Measurements from ENCODE around the gene TOM1. TPM values are rescaled to one million over a fixed set of nuclear protein-coding genes. Genes with fewer than 3 reads are reported as not detected.

TOM1 gene
- total and polyA plus RNA-seq, 3 donors from 2014 or later: 65.7 to 68.0 (median 66.2) TPM

- H3K4me3 ChIP-seq: no peak overlapping the region
- 77 to 86% methylated on average over 4 of the region's 4 CpGs for WGBS, 2 donors
- H3K36me3 ChIP-seq (ENCODE audit: low read depth, missing control alignments): no peaks in the 10 kb centered on the region
- peaks cover 6% of the 10 kb centered on the region for H3K4me1 ChIP-seq
- H3K9me3 ChIP-seq: no peaks in the 10 kb centered on the region
- H3K27ac ChIP-seq: no peak overlapping the region
- H3K27me3 ChIP-seq: no peaks in the 10 kb centered on the region
- intact Hi-C loops (cut with DNase I; ENCODE audit: low total_unique reads): loop anchor here (10.0 kb wide), 2 partner anchors 81 to 231 kb away; no protein-coding TSS in a partner anchor
- TF ChIP-seq POLR2A (IDR thresholded peaks at IDR 0.05) (no peak), CTCF (IDR thresholded peaks at IDR 0.05) (no peak)
- DNase-seq: no peak
These were observed 54.4 kb downstream of the TOM1 start for GRCh38 chr22:35354068-35354467.

DNA sequence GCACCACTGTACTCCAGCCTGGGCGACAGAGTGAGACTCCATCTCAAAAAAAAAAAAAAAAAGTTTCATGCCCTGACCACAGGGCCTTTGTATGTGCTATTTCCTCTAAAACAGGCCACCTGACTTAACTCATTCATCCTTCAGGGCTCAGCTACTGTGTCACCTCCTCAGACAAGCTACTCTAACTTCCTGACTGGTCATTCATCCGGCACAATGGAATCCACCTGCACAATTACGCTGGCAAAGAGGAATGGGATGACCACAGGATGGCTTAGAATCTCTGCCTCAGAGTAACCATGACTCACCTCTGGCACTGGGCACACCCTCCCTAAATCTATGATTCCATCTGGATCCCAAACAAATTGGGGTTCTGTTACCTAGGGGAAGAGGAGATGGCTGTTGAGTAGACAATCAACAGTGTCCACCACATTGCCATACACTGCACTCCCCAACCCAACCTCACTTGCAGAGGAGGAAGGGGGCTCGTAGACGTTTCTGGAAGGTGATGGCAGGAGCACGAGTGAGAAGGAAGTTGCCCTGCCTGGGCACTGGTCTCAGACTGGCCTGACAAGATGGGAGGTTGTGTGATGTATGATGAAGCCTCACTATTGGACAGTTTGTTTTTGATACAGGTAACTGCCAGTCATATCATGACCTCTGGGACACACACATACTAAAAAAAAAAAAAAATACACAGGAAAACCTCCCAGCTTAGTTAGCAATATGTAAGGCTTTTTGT, 58.4 kb downstream of the TOM1 start:
- intact Hi-C loops (cut with DNase I; ENCODE audit: low total_unique reads): loop anchor here (10.0 kb wide), 2 partner anchors 77 to 227 kb away; no protein-coding TSS in a partner anchor
- no peaks in the 10 kb centered on the region for H3K9me3 ChIP-seq
- H3K27me3 ChIP-seq: no peaks in the 10 kb centered on the region
- no peak overlapping the region for H3K27ac ChIP-seq
- WGBS, 2 donors: 76 to 84% methylated on average over 6 of the region's 6 CpGs
- no peaks in the 10 kb centered on the region for H3K36me3 ChIP-seq (ENCODE audit: low read depth, missing control alignments)
- H3K4me1 ChIP-seq: no peaks in the 10 kb centered on the region
- DNase-seq: no peak
- no peak for TF ChIP-seq CTCF (IDR thresholded peaks at IDR 0.05)
- no peak for TF ChIP-seq POLR2A (IDR thresholded peaks at IDR 0.05)
- H3K4me3 ChIP-seq: no peak overlapping the region

GRCh38 chr22:35359380-35360065, 59.8 kb downstream of the TOM1 start:
- no peaks in the 10 kb centered on the region for H3K27me3 ChIP-seq
- TF ChIP-seq POLR2A (IDR thresholded peaks at IDR 0.05): no peak
- TF ChIP-seq CTCF (IDR thresholded peaks at IDR 0.05): no peak
- intact Hi-C loops (cut with DNase I; ENCODE audit: low total_unique reads): loop anchor here (10.0 kb wide), 2 partner anchors 75 to 225 kb away; no protein-coding TSS in a partner anchor

DNA sequence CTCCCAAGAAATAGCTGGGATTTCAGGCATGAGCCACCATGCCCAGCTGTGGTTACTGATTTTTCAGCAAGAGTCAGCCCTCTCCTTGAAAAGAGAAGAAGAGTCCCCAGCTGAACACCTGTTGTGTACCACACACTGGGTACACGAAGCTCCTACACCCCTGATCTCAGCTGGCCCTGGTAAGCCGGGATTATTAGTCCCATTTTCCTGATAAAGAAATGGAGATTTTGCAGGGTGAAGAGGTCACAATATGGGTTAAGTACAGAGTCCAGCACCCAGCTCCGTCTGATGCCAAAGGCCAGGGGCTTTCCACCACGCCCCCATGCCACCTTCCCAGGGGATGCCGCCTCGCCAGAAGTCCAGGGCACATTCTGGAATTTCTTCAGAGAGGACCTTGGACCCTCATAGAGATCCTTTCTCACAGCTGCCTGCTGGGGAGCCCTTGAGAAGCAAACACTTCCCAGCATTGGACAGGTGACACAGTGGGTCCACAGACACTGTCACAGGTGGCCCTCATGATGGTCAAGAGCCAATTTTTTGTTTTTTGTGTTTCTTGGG, 61.4 kb downstream of the TOM1 start:
- WGBS, 2 donors: 54 to 78% methylated on average over 6 of the region's 6 CpGs

More at GRCh38 chr22:35359380-35360065, 59.8 kb downstream of the TOM1 start:
- 90 to 95% methylated on average over 9 of the region's 9 CpGs for WGBS, 2 donors
- no peak overlapping the region for H3K4me3 ChIP-seq
- no peaks in the 10 kb centered on the region for H3K36me3 ChIP-seq (ENCODE audit: low read depth, missing control alignments)
- no peak for DNase-seq
- H3K4me1 ChIP-seq: no peaks in the 10 kb centered on the region
- H3K9me3 ChIP-seq: no peaks in the 10 kb centered on the region
- H3K27ac ChIP-seq: no peak overlapping the region

More for the DNA sequence above, 61.4 kb downstream of the TOM1 start:
- Histone ChIP-seq H3K36me3 (ENCODE audit: low read depth, missing control alignments) (no peaks in the 10 kb centered on the region), H3K27me3 (no peaks in the 10 kb centered on the region), H3K27ac (no peak overlapping the region), H3K4me3 (no peak overlapping the region), H3K9me3 (no peaks in the 10 kb centered on the region), H3K4me1 (no peaks in the 10 kb centered on the region)
- DNase-seq: no peak
- TF ChIP-seq CTCF (IDR thresholded peaks at IDR 0.05) (no peak), POLR2A (IDR thresholded peaks at IDR 0.05) (no peak)
- intact Hi-C loops (cut with DNase I; ENCODE audit: low total_unique reads): no loop called here

Measured in testis (tissue), 3 donors.